SU-DHL-6 (cell line): ENCODE data around the gene RPRD1B.

ENCODE experiments used
- CTCF ChIP-seq: fragments of 200-600 bp; sonication (generic); IDR thresholded peaks from one replicate; pipeline ENCODE4 v1.5.1; 2017; ENCODE audit warnings: antibody characterized with exemption, mild to moderate bottlenecking, low read length, moderate library complexity; ENCODE audit not compliant: insufficient read depth, poor library complexity, severe bottlenecking
- EZH2phosphoT487 ChIP-seq: fragments of 200-600 bp; sonication (generic), shearing (Covaris generic); conservative IDR thresholded peaks from 2 replicates; pipeline ENCODE4 v1.6.1; 2018; ENCODE audit warnings: mild to moderate bottlenecking, antibody characterized with exemption, low read length, moderate library complexity, mixed read lengths

- TF ChIP-seq CTCF (no peak), EZH2phosphoT487 (no peak)
Measured at GRCh38 chr20:37984018-37984785, 49.3 kb upstream of the RPRD1B start.
